HG03064 (cell line): ENCODE results near the gene MRPS31.
"Not testable (repeated sequence)": the region's sequence is repeated elsewhere in the genome, so short reads cannot be mapped to it uniquely, and the experiment has no call there.

Experiments
- ATAC-seq: cut with Tn5 transposase; IDR thresholded peaks from one replicate; pipeline ENCODE4 v1.9.1; 2021; ENCODE audit warnings: low read depth; ENCODE audit not compliant: unreplicated experiment

The MRPS31 gene

DNA sequence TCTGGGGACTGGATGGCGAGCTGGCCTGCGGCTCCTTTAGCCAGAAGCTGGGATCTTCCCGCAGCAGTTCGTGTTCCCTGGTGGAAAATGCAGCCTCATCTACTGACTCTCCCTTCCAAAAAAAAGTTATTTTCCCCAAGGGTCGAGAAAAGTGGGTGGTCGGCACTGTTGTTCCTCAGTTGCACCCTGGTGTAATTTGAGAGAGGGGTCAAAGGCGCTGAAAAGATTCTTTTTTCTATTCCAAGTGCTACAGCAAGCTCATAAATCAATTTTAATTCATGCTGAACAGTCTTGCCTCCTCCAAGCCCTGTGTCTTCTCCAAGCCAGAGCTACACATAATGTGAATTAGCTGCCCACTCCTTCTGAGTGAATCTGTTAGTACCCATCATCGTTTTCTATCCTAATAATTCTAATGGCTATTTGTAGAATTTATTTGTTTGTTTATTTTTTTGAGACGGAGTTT is 19.2 kb upstream of the MRPS31 start:
- ATAC-seq, result no peak

DNA sequence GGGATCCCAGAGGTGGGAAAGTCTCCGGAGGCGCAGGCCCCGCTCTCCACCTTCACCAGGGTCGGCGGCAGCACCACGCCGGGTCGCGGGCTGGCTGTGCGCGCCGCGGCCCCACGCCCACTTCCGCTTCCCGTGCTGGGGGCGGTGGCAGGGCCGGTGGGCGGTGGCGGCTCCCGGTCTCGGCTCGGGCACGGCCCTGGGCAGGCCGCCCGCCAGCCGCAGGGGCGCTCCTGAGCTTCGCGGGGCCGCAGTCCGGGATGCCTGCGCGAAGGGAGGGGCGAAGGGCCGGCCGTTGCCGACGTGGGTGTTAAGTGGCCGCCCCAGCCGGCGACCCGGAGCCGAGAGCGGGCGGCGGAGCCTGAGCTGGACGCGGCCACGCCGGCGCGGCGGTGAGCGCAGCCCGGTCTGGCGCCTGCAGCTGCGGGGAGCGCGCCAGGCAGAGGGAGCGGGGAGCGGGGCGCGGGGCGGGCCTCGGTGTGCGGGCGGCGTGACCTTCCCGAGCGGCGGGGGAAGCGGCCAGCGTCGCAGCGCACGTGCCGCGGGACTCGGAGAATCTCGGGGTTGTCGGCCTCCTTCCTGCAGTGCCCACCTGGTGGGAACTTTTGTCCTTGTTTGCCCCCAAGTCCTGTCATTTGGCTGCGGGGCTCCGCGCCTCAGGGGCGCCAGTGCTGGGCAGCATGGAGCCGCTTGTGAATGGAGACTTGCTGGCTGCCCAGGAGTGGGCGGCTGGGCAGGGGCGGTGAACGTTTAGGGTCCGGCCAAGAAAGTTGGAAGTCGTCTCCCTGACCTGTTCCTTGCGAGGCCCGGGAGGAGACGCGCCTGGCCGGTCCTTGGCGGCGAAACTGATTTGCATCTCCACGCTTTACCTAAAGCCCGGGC is 18.5 kb upstream of the MRPS31 start, which contains the start of gene SLC25A15:
TSS of gene SLC25A15 (plus strand) at position 337 of the 879 bp plus-strand sequence. CDS start 3,616 bp downstream, outside the sequence.
- ATAC-seq, result peak; percentile 80

DNA sequence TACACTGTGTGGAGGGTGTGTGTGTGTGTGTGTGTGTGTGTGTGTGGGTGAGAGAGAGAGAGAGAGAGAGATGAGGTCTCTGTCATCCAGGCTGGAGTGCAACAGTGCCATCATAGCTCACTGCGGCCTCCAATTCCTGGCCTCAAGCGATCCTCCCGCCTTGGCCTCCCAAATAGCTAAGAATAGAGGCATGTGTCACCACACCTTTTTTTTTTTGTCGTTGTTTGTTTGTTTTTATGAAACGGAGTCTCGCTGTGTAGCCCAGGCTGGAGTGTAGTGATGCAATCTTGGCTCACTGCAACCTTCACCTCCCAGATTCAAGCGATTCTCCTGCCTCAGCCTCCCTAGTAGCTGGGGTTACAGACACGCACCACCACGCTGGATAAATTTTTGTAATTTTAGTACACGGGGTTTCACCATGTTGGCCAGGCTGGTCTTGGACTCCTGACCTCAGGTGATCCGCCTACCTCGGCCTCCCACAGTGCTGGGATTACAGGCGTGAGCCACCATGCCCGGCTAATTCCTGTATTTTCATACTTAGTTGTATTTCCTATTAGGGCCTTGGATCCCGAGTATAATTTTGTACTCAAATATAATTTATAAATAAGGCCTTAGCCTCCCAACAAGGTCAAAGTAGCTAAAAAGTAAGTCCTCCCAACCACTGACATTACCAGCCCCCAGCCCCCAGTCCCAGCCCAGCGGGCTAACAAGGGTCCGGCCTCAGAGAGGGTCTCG is 17.7 kb upstream of the MRPS31 start:
- ATAC-seq, result not testable (repeated sequence)

DNA sequence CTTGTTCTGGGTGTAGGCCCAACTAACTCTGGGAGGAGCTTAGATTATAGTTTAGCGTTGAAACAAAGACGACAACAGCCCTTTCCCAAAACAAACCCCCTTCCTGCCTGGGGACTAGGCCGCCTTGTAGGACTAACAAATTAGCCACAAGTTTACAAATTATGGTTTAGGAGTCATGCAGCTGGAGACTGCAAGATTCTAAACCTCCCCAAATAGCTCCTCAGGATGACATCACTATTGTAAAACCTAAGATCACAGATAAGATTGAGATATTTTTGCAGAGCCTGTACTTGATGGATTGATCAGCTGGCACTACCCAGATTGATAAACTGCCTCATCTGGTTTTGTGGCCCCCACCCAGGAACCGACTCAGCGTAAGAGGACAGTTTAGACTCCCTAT is 16.1 kb upstream of the MRPS31 start:
- ATAC-seq, result no peak

DNA sequence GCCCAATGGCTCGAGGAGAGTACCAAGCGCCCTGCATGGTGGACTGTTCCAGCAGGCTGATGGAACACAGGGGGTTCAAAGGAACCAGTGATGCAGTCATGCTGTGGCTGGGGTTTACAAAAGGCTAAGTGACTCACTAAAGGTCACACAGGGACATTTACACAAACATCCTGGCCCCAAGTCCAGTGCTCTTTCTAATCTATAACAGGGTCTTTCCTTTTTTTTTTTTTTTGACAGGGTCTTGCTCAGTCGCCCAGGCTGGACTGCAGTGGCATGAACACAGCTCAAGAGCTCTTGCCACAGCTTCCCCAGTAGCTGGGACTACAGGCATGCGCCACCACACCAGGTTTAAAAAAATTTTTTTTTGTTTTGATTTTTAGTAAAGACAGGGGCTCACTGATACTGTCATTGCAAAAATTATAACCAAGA is 15.6 kb upstream of the MRPS31 start:
- no peak for ATAC-seq

DNA sequence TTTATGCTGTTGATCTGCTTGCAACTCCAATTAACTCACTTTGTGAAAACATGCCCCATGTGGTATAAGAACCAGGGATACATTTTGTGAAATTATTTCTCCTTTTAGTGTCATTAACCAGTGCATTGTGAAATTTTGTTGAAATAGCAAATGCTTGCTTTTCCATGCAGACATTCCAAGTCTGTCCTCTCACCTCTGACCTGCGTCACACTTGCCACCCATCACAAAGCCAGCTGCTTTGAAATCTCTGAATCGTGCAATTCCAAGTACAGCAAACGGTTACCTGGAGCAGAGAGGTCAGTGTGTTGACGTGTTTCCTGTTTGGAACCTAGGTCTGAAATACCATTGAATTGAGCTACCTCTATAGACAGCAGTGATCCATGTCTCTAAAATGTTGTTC is 13.6 kb upstream of the MRPS31 start:
- no peak for ATAC-seq

DNA sequence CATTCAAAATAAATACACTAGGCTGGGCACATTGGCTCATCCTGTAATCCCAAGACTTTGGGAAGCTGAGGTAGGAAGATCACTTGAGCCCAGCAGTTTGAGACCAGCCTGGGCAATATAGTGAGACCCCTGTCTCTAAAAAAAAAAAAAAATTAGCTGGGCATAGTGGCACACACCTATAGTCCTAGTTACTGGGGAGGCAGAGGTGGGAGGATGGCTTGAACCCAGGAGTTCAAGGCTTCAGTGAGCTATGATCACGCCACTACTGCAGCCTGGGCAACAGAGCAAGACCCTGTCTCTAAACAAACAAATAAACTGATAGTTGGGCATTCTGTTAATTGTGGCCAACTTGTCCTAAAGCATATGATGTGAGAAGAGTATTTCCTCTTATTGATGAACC is 12.0 kb upstream of the MRPS31 start:
- ATAC-seq, result not testable (repeated sequence)

DNA sequence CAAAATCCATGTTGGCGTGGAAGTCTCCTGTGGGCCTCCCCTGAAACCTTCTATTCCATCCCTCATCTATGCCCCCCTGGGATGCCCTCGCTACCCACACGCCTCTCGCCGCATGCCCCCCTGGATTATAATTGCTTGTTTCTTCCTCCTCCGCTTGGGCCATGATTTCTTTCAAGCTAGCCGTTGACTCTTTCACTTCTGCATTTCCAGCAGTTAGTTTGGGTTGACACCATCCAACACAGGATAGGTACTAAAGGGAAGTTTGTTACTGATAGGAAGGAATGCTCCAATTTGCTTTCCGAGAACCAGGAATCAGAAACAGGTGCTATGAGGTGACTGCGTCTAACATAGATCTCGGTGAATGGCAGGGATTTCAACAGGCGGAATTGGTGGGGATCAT is 10.7 kb upstream of the MRPS31 start:
- no peak for ATAC-seq

DNA sequence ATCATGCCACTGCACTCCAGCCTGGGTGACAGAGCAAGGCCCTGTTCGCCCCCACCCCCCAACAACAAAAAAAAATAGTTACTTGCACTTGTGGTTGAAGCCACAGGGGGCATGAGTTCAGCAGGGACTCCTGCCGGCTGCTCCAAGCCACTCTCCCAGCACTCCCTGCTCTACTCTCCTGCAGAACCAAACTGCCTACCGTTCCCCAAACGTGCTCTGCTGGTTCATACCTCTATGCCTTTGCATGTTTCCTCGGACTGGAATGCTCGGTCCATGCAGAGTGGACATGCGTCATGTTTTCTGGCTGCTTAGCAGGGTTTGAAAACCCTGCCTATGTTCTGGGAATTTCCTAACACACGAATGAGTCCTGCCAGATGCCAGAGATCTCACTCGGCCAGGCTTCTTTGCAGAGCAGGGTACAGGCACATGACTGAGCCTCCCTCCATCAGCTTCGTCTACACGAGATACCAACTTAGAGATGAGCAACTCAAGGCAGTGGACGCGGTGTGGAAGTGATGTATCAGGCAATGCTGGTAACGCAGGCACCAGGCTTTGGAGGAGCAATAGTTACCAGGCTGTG is 9.9 kb upstream of the MRPS31 start:
- ATAC-seq, result no peak

DNA sequence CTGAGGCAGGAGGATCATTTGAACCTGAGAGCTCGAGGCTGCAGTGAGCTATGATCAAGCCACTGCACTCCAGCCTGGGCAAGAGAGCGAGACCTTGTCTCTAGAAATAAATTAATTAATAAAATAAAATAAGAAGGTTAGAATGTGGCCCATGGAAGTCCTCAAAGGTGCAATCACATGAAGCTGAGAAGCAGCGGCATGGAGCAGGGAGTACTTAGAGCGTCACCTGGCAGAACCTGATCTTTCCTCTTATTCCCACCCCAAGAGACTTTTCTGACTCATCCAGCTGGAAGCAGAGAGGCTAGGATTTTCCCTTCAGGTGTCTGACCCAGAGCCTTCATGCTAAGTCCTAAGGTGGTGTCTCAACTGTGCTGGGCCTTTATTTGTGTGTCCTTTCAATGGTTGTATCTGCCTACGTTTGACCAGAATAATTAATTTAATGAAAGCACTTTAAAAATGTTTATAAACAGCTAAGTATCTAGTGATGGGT is 8.9 kb upstream of the MRPS31 start:
- no peak for ATAC-seq

DNA sequence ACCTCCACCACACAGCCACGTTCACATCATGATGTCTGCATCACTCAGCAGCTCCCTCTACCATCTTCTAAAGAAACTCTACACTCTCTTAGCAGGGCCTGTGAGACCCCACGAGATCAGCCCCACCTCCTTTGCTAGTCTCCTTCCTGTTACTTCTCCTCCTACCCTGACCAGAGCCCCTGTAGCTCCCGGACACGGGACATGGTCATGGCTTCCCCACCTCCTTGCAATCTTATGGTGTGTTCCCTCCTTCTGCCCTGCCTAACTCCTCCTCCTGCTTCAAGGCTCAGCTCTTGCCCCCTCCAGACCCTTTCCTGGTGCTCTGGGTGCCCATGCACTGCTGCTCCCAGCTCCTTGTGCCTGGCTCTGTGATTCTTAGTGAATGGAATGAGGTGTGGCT is 8.1 kb upstream of the MRPS31 start:
- ATAC-seq, result no peak

DNA sequence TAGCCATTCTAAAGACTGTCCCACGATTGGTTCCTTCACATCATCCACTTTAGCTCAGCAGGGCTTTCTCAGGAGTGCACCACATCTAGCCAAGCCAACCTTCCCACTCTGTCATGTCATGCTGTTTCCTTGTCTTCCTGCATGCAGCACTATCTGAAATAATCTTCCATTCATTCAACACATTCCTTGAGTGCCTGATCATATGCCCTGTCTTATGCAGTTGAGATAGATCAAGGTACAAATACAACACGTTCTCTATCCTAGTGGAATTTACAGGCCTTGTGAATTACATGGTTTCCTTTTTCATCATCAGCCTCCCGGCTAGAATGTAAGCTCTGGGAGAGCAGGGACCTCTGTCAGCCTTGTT is 6.8 kb upstream of the MRPS31 start:
- ATAC-seq, result no peak

DNA sequence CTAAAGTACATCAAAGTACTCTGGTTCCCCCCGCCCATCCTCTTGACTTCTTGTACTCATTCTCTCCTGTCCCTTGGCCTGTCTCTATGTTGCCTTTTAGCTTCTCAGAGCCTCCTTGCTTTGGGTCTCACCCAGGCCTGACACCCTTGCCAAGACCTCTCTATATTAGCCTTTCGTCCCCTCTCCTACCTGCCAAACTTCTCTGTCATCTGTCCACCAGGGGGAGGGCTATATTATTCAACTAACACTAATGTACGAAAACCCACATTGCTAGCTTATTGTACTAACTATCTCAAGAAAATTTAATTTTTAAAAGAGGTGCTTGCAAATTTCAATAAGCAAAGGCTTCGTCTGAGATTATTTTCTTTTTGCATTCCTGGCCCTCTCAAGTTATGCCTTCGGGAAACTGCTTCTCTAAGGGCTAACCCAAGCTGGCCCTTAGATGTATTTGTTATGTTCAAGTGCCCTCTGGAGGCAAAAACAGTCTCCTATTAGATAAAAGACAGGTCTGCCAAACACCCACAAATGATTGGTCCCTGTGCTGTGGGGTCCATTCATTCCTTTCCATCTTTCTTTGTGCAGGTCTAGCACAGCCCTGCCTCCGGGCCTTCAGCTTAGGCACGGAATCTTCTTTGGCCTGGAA is 6.3 kb upstream of the MRPS31 start:
- peak; percentile 85 for ATAC-seq

DNA sequence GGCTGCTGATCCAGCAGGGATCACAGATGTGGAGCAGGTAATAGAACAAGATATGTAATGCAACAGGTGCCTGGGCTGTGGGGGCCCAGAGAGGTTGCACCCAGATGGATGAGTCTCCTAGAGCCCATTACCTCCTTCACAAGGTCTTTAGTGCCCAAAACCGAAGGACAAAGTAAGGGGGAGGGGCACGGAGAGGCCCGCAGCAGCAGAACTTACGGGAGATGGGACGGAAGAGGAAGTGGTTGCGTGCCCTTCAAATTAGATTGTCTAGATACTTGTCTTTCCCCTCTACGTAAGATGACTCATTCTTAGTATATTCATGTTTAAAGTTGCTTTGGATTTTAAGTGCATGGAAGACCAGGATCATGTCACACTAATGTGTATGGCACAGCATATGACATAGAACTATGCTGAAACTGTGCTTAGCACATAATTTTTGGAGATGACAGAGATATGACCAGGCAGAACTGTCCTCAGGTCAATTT is 5.7 kb upstream of the MRPS31 start:
- peak; percentile 54 for ATAC-seq

DNA sequence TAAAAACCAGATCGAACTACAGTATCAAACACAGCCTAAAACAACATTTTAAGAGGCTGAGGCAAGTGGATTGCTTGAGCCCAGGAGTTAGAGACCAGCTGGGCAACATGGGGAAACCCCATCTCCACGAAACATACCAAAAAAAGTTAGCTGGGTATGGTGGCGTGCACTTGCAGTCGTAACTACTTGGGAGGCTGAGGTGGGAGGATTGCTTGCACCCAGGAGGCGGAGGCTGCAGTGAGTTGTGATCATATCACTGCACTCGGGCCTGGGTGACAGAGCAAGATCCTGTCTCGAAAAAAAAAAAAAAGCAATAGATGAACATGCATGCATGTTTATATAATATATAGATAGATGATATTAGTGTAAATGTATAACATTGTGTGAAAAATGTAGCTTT is 5.2 kb upstream of the MRPS31 start:
- ATAC-seq, result no peak

DNA sequence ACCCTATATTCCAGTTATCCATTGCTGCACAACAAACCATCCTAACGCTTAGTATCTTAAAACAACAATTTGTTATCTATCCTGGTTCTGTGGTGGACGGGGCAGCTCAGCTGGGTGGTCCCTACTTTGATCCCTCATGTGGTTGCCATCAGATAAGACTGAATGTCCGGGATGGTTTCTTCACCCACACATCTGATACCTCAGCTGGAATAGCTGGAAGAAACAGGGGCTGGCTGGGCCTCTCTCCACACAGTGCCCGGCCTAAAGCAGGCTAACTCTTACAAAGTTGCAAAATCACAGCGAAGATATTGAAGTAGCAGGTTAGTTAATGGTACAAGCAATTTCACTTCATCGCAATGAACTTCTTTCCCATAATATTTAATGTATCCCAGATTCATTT is 3.7 kb upstream of the MRPS31 start:
- ATAC-seq, result no peak

DNA sequence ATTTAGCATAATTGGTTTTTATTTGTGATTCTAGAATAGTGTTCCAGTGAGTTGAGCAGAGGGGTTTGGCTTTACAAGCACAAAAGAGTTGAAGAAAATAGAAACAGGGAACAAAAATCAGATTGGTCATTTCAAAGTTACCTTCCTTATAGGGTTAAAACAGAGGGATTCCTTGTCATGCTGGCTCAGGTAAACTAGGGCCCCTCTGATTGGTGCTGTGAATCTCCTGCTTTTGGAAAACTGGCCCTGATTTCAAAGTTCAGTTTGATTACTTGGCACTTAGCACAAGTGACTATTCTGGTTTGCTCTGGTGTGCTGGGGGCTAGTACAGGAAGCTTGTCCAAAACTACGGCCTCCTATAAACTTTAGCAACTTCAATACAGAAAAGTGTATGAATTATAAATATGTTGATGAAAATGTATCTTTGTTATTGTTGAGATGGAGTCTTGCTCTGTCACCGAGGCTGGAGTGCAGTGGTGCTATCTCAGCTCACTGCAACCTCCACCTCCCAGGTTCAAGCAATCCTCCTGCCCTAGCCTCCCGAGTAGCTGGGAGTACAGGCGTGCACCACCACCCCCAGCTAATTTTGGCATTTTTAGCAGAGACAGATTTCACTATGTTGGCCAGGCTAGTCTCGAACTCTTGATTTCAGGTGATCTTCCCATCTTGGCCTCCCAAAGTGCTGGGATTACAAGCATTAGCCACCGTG is 1.9 kb upstream of the MRPS31 start:
- ATAC-seq, result no peak

DNA sequence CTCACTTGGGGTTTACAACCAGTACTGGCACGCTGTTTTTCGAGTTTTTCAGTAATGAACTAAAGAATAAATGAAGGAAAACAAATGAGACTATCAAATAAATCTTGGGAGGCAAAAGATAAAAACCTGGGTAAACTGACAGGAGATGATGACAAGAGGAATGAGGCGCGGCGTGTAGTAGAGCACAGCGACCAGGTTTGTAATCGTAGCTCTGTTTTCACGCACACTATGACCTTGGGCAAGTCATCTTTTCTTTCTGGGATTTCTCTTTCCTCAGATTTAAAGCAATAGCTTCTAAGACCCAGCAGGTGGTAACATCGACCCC is 419 bp downstream of the MRPS31 start:
- ATAC-seq, result no peak

DNA sequence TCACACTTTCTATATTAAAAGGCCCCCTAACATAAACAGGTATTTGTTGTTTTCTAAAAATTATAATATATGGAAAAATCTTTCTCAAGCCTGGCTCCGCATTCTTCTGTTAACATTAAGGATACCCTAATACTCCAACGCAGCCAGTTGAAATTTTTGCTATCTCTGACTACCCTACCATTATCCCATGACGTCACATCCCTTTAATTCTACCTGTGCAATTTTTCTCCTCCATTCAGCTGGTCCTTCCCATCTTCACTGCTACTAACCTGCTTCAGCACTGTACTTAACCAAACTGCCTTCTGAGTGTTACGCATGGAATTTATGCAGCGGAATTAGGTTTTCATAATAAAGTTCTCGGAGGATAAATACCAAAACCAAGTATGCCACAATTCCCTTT is 1.0 kb downstream of the MRPS31 start:
- no peak for ATAC-seq

DNA sequence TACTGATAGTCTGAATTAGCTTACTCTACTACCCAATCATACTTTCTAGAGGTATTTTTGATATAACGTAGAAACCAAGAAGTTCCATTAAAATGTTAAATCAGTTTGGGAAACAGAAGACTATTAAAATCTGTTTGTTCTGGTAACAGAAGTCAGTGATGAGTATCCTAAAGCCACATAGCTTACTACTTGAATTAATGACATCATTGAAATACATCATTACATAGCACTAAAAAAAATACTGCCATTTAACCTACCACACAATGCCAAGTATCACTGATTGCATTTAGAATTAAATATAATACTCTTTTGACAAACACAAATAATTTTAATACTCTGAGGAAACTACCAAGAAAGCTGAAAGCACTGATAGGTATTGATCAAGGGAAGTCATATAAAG is 5.4 kb downstream of the MRPS31 start:
- no peak for ATAC-seq
